ENCODE results near the gene SMIM10L2A. TPM values are rescaled to one million over a fixed set of nuclear protein-coding genes. Genes with fewer than 3 reads are reported as not detected.

SMIM10L2A gene
- total and polyA plus RNA-seq, 2 of the 4 experiments (the other 2 are of a cell fraction): under 0.01 to 0.10 TPM

GRCh38 chrX:135438734-135439043 lies 16.9 kb downstream of the SMIM10L2A start:
- no peak overlapping the region for H3K23ac ChIP-seq (ENCODE audit: low read depth, low read length)
- DNase-seq: no peak
- no peaks in the 10 kb centered on the region for H4K20me1 ChIP-seq (ENCODE audit: insufficient read depth, low read length)
- H3K4me2 ChIP-seq (ENCODE audit: low read depth, low read length): no peak overlapping the region
- H2AK5ac ChIP-seq (ENCODE audit: low read depth, low read length): no peak overlapping the region
- no peak overlapping the region for H3K9ac ChIP-seq (ENCODE audit: low read depth, low read length)
- no peak overlapping the region for H2BK120ac ChIP-seq (ENCODE audit: low read depth, low read length)
- H3K4me3 ChIP-seq (ENCODE audit: insufficient read depth, low read depth, low read length): no peak overlapping the region
- H4K8ac ChIP-seq (ENCODE audit: low read depth in 2 of 2, low read length in 2 of 2): no peak overlapping the region
- intact Hi-C loops (cut with micrococcal nuclease) (no loop called here), dilution Hi-C loops (cut with HindIII; ENCODE audit: low sequenced_read_pairs, unreplicated experiment) (no loop called here), in situ Hi-C loops (cut with MboI; ENCODE audit: low sequenced_read_pairs) (no loop called here)
- H2AFZ ChIP-seq (replicated peaks; ENCODE audit: low read length, poor library complexity): no peak overlapping the region
- H3K4me1 ChIP-seq (ENCODE audit: control insufficient read depth, insufficient read depth, low read length): no peaks in the 10 kb centered on the region
- no peak overlapping the region for H3K14ac ChIP-seq (replicated peaks; ENCODE audit: low read depth, low read length)
- no peak overlapping the region for H3K18ac ChIP-seq (ENCODE audit: low read depth, low read length)
- H2BK20ac ChIP-seq (ENCODE audit: low read depth, low read length): no peak overlapping the region
- H3K4ac ChIP-seq (ENCODE audit: low read depth, low read length): no peak overlapping the region
- CTCF ChIA-PET: interaction anchor here (0.6 kb wide), 1 partner anchor 1444 kb away, joined by 4 read pairs; no protein-coding TSS in a partner anchor
- no peaks in the 10 kb centered on the region for H3K9me1 ChIP-seq (ENCODE audit: insufficient read depth, low read length)
- no peaks in the 10 kb centered on the region for H3K79me1 ChIP-seq (ENCODE audit: low read depth in 1 of 2, low read length in 2 of 2)
- POLR2A ChIA-PET (ENCODE audit: unreplicated experiment): no interaction called here
- ATAC-seq (ENCODE audit: low read depth): no peak
- TF ChIP-seq POLR2A (IDR thresholded peaks at IDR 0.05; ENCODE audit: low read depth, low read length): no peak
- TF ChIP-seq, protein P1, sequence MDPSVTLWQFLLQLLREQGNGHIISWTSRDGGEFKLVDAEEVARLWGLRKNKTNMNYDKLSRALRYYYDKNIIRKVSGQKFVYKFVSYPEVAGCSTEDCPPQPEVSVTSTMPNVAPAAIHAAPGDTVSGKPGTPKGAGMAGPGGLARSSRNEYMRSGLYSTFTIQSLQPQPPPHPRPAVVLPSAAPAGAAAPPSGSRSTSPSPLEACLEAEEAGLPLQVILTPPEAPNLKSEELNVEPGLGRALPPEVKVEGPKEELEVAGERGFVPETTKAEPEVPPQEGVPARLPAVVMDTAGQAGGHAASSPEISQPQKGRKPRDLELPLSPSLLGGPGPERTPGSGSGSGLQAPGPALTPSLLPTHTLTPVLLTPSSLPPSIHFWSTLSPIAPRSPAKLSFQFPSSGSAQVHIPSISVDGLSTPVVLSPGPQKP (IDR thresholded peaks at IDR 0.05; ENCODE audit: borderline replicate concordance, low read depth, low read length): no peak
- no peak for TF ChIP-seq NFE2L2 (IDR thresholded peaks at IDR 0.05; ENCODE audit: low read depth, low read length)
- no peak for TF ChIP-seq CHD1 (IDR thresholded peaks at IDR 0.05; ENCODE audit: low read depth, low read length)
- TF ChIP-seq MAFK (IDR thresholded peaks at IDR 0.05; ENCODE audit: low read depth, low read length): no peak
- no peak for TF ChIP-seq FOS (IDR thresholded peaks at IDR 0.05; ENCODE audit: low read depth, low read length)
- TF ChIP-seq RFX5 (IDR thresholded peaks at IDR 0.05; ENCODE audit: low read depth, low read length): no peak
- TF ChIP-seq USF2 (IDR thresholded peaks at IDR 0.05; ENCODE audit: low read depth, low read length): no peak
- no peak for TF ChIP-seq MAZ (IDR thresholded peaks at IDR 0.05; ENCODE audit: borderline replicate concordance, low read depth, low read length)
- H3K9me3 ChIP-seq (ENCODE audit: control insufficient read depth, insufficient read depth, low read length): peaks cover 3% of the 10 kb centered on the region; the same call in 1 of the 2 replicates
- H3K36me3 ChIP-seq (ENCODE audit: control insufficient read depth, insufficient read depth, low read length): no peaks in the 10 kb centered on the region
- no peak overlapping the region for H2BK5ac ChIP-seq (ENCODE audit: low read depth, low read length, poor library complexity, severe bottlenecking)
- H2AK9ac ChIP-seq (replicated peaks; ENCODE audit: low read depth, low read length, poor library complexity): no peak overlapping the region
- 36% methylated on average over 3 of the region's 7 CpGs; no CpG with 5 or more reads in 1 of the 2 experiments for WGBS, 2 experiments (ENCODE audit: extremely low coverage in 2 of 2, insufficient read length in 1 of 2)
- H3K27ac ChIP-seq (ENCODE audit: insufficient read depth, low read length): no peak overlapping the region
- no peak overlapping the region for H4K91ac ChIP-seq (ENCODE audit: insufficient read depth, low read depth, low read length)
- no TSS peak for BruUV-seq (replicated peaks)
- H3K27me3 ChIP-seq (ENCODE audit: control insufficient read depth, insufficient read depth, low read length): no peaks in the 10 kb centered on the region
- H2BK15ac ChIP-seq (ENCODE audit: low read depth, low read length): no peak overlapping the region
- no peak overlapping the region for H3K56ac ChIP-seq (ENCODE audit: extremely low read depth, insufficient read depth, low read length)
- H4K5ac ChIP-seq (ENCODE audit: low read depth, low read length): no peak overlapping the region
